Pancreas (tissue), 10 donors: ENCODE results near the gene ARHGEF25. TPM values are rescaled to one million over a fixed set of nuclear protein-coding genes. Genes with fewer than 3 reads are reported as not detected.
"Not testable (repeated sequence)": the region's sequence is repeated elsewhere in the genome, so short reads cannot be mapped to it uniquely, and the experiment has no call there.

Experiments used
- ATAC-seq, 4 donors: fragments of 200-7000 bp; cut with Tn5 transposase; one replicate each; pipeline versions ENCODE4 v1.8.0 to v1.9.1; 2020; ENCODE audit warnings: mild to moderate bottlenecking in 4 of 4, moderate library complexity in 4 of 4
- DNase-seq, 6 donors: peaks; one replicate each; pipeline ENCODE4 v3.0.0-alpha.2; 2020
- FAIRE-seq: peaks from 2 replicates; lab custom pipeline; 2012; peaks lifted over from hg19 to GRCh38; lab: Jason Lieb, UNC
- H3K27ac ChIP-seq, 4 donors: fragments of 200-600 bp; sonication (generic); 1 replicate in 3 of 4; 2 replicates in 1 of 4; pipeline versions ENCODE4 v1.5.0 to v1.8.0; 2020
- H3K27me3 ChIP-seq, 4 donors: fragments of 200-600 bp; one replicate each; pipeline ENCODE4 v1.8.0; 2021
- H3K36me3 ChIP-seq, 3 donors: fragments of 200-600 bp; sonication (generic) in 1 of 3; one replicate each; pipeline versions ENCODE4 v1.5.0 to v1.8.0; 2020 to 2021
- H3K4me1 ChIP-seq, 3 donors: fragments of 200-600 bp; one replicate each; pipeline ENCODE4 v1.8.0; 2021
- H3K4me3 ChIP-seq, 4 donors: fragments of 200-600 bp; sonication (generic) in 2 of 4; one replicate each; pipeline versions ENCODE4 v1.5.0 to v1.8.0; 2020 to 2021
- H3K9me3 ChIP-seq, 4 donors: fragments of 200-600 bp; one replicate each; pipeline ENCODE4 v1.8.0; 2021
- WGBS, 2 donors: extraction: QIAGEN DNeasy Blood & Tissue Kit; methylation state at CpG; one replicate each; pipeline ENCODE4 v1.1.7; 2013; 5-methylcytosine and 5-hydroxymethylcytosine counted together
- intact Hi-C, 3 donors: fragments of 100-400 bp; cut with DNase I; formaldehyde crosslinking; loops; one replicate each; pipeline versions ENCODE4 v1.11.1 to v1.14.2; 2022
- polyA plus RNA-seq, 2 donors: library from polyadenylated mRNA; stranded (reverse); fragments of 200-250 nt; gene quantifications; one replicate each; pipeline ENCODE4 v1.2.3, GENCODE V29; 2013
- total RNA-seq, 6 donors: library from RNA; stranded (reverse); fragmentation: NEBNext Ultra II Directional in 4 of 6; extraction: Animal tissue kit (Norgen Biotek cat#: 25700) in 4 of 6; gene quantifications; one replicate each; pipeline versions ENCODE4 v1.2.1 to v1.2.4, GENCODE V29; 2021 to 2023
- TF ChIP-seq, protein P1 (sequence below), 4 donors: fragments of 200-600 bp; sonication (generic) in 3 of 4; IDR thresholded peaks; one replicate each; pipeline versions ENCODE4 v1.5.0 to v1.8.0; 2021; ENCODE audit warnings: antibody characterized with exemption in 4 of 4
- donor health status: healthy with polysubstance abuse.
- donor health status: DM: no; HTN: no; CAD: no; lungs with moderate emphysema.
- donor health status: DM: no; HTN: no; CAD: no.
- donor health status: control.
- donor health status: control.
- donor health status: Bipolar disorder and iron deficiency.
- donor health status: DM: yes; HTN: yes; CAD: no.
- donor health status: DM: no; HTN: no; CAD: no.
- donor health status: DM: no; HTN: no; CAD: no.
- donor health status: DM: yes; HTN: yes; CAD: no.

ARHGEF25 gene
- total and polyA plus RNA-seq, 8 donors = 1.8 to 22.1 (median 4.2) TPM

- Histone ChIP-seq H3K27ac (no peak overlapping the region), H3K27me3 (no peaks in the 10 kb centered on the region), H3K4me3 (no peak overlapping the region), H3K9me3 (no peaks in the 10 kb centered on the region), H3K36me3 (no peaks in the 10 kb centered on the region), H3K4me1 (peaks cover 0 to 5% (median 0%) of the 10 kb centered on the region in 3 donors)
- no peak for ATAC-seq
- FAIRE-seq = no peak
- TF ChIP-seq, protein P1, sequence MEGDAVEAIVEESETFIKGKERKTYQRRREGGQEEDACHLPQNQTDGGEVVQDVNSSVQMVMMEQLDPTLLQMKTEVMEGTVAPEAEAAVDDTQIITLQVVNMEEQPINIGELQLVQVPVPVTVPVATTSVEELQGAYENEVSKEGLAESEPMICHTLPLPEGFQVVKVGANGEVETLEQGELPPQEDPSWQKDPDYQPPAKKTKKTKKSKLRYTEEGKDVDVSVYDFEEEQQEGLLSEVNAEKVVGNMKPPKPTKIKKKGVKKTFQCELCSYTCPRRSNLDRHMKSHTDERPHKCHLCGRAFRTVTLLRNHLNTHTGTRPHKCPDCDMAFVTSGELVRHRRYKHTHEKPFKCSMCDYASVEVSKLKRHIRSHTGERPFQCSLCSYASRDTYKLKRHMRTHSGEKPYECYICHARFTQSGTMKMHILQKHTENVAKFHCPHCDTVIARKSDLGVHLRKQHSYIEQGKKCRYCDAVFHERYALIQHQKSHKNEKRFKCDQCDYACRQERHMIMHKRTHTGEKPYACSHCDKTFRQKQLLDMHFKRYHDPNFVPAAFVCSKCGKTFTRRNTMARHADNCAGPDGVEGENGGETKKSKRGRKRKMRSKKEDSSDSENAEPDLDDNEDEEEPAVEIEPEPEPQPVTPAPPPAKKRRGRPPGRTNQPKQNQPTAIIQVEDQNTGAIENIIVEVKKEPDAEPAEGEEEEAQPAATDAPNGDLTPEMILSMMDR (IDR thresholded peaks at IDR 0.05) = no peak
- DNase-seq = no peak
- 56 to 62% methylated on average over 3 of the region's 3 CpGs for WGBS, 2 donors
- intact Hi-C loops = no loop called here
These were observed 42.8 kb downstream of the ARHGEF25 start for GRCh38 chr12:57654042-57654441.

DNA sequence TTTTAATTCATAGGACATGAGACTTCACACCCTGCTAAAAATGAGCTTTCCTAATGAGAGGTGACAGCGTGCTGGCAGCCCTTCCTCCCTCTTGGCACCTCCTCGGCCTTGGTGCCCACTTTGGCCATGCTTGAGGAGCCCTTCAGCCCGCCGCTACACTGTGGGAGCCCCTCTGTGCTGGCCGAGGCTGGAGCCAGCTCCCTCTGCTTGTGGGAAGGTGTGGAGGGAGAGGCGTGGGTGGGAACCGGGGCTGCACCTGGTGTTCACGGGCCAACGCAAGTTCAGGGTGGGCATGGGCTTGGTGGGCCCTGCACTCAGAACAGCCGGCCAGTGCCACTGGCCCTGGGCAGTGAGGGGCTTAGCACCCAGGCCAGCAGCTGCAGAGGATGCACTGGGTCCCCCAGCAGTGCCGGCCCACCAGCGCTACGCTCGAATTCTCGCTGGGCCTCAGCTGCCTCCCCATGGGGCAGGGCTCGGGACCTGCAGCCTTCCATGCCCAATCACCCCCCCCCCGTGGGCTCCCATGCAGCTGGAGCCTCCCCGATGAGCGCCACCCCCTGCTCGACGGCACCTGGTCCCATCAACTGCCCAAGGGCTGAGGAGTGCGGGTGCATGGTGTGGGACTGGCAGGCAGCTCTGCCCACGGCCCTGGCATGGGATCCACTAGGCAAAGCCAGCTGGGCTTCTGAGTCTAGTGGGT is 44.5 kb downstream of the ARHGEF25 start:
- no peak overlapping the region for H3K27ac ChIP-seq
- no peaks in the 10 kb centered on the region for H3K36me3 ChIP-seq
- WGBS, 2 donors = 80 to 86% methylated on average over 23 of the region's 23 CpGs
- intact Hi-C loops = no loop called here
- DNase-seq = peak in 2 of 6 donors; percentile 24 to 47
- FAIRE-seq = no peak
- TF ChIP-seq, protein P1 (IDR thresholded peaks at IDR 0.05) = no peak
- H3K27me3 ChIP-seq = no peaks in the 10 kb centered on the region
- H3K4me1 ChIP-seq = peaks cover 0 to 5% (median 0%) of the 10 kb centered on the region in 3 donors
- H3K4me3 ChIP-seq = no peak overlapping the region
- no peaks in the 10 kb centered on the region for H3K9me3 ChIP-seq
- ATAC-seq = no peak

- ATAC-seq, H3K9me3 ChIP-seq, intact Hi-C loops, FAIRE-seq, DNase-seq, H3K4me3 ChIP-seq, H3K36me3 ChIP-seq, H3K27me3 ChIP-seq, H3K4me1 ChIP-seq, H3K27ac ChIP-seq: not testable (repeated sequence)
- WGBS, 2 donors = 78 to 84% methylated on average over 4 of the region's 4 CpGs
These were observed 45.2 kb downstream of the ARHGEF25 start for GRCh38 chr12:57656408-57656807.

DNA sequence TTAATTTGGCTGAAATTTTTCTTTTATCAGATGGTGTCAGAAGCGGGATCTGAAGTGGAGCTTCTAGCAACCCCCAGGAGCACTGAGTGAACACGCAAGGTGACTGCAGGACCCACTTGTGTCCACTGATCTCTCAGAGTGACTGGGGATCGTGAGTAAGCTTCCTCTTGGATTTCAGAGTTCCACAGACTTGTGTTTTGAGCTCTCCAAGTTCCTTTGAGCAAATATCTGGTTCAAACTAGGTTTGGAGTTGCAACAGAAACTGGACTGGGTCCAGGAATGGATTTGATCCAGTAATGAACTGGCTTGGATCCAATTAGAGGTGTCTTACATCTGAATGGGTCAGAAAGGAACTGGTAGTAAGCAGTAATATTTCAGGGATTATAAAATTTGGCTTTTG is 46.5 kb downstream of the ARHGEF25 start:
- Histone ChIP-seq H3K27me3 (no peaks in the 10 kb centered on the region), H3K27ac (peak overlapping the region; percentile 26 to 46 (median 32)), H3K9me3 (no peaks in the 10 kb centered on the region), H3K4me3 (no peak overlapping the region), H3K36me3 (no peaks in the 10 kb centered on the region), H3K4me1 (peaks cover 0 to 5% (median 0%) of the 10 kb centered on the region in 3 donors)
- peak in 4 of 6 donors; percentile 24 to 80 (median 43) for DNase-seq
- no peak for FAIRE-seq
- TF ChIP-seq, protein P1 (IDR thresholded peaks at IDR 0.05) = no peak
- ATAC-seq = peak; percentile 66 to 93 (median 88)
- 13% methylated on average over 3 of the region's 3 CpGs for whole genome bisulfite sequencing, 2 donors
- intact Hi-C loops = no loop called here

GRCh38 chr12:57658890-57659289 is 47.7 kb downstream of the ARHGEF25 start:
- Histone ChIP-seq H3K9me3 (no peaks in the 10 kb centered on the region), H3K27me3 (no peaks in the 10 kb centered on the region), H3K4me3 (no peak overlapping the region), H3K27ac (no peak overlapping the region), H3K36me3 (no peaks in the 10 kb centered on the region), H3K4me1 (peaks cover 0 to 5% (median 0%) of the 10 kb centered on the region in 3 donors)
- ATAC-seq = no peak
- WGBS, 2 donors = 48 to 66% methylated on average over 3 of the region's 3 CpGs
- intact Hi-C loops = no loop called here
- no peak for DNase-seq
- no peak for FAIRE-seq
- TF ChIP-seq, protein P1 (IDR thresholded peaks at IDR 0.05) = no peak
